ENCODE data around the gene TMEM178B.
"Not testable (repeated sequence)": the region's sequence is repeated elsewhere in the genome, so short reads cannot be mapped to it uniquely, and the experiment has no call there.

Gene TMEM178B

DNA sequence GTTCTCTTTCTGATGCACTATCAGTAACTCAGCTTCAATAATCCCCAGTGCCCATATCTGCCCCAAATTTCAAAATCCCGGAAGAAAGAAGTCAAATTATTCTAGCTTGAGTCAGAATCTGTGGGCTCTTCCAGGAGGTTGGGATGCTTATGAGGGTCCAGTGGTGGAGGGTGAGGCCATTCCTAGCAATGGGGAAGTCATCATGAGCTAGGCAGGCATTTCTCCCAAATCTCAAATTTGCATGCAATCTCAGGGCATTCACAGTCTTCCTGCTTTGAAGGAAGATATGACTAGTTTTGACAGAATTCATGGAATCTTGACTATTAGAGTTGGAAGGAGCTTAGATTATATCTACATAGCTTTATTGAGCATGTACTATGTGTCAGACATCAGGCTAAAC is 313.0 kb downstream of the TMEM178B start:
- DNase-seq (ENCODE audit: low read depth in 2 of 2): no peak

DNA sequence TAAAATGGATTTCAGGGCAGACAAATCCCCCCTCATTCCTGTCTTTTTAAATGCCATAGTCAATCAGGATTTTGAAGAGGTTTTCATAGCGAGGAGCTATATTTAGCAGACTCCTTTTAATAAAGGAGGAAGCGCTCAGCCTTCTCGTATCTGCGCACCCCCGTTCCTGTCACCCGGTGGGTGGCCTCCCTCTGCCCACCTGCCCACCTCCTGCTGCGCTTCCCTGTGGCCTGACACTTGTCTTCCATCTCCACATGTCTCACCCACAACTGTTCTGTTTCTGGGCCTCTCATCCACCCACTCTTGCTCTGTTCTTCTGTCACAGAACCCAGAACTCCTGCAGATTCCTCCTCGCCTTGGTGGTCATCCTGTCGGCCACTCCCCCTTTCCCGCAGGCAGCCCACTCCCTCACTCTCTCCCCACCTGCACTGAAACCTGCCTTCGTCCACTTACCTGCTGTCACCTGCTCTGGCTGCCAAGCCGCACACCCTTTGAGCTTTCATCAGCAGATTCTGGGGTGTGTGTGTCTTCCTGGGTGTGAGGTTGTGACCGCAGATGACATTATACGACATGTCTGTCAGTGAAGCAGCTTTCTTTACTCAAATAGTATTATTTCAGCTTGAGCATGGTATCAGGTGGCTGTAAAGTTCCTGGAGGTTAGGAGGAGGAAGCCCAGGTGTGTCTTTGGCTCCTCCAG is 313.8 kb downstream of the TMEM178B start:
- DNase-seq (ENCODE audit: low read depth in 2 of 2): no peak

DNA sequence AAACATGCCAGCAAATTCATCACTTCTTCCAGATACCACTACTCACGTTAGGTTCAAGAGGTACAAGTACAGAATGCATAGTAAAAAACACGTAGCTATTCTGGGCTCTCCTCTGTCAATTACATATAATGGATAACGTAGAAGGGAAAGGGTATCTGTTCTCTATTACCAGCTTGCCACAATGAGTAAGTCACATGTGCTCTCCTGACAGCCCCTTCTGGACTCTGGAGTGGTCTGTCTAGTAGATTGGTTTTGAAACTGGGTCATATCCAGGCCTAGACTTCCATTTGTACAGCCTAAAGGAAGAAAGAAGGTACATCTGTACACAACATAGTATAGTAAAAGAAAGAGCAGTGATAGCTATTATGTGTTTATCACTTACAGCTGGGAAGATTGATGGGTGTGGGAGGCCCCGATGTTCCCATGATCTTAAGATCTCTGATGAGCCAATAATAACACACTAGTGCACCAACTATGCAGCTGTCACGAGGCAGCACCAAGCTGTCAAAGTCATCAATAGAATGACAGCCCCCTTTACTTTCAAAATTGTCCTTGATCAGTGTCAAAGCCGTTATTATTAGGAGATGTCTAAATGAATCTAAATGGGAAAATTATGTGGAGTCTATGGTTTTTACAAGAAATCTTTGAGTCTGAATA is 315.4 kb downstream of the TMEM178B start:
- DNase-seq (ENCODE audit: low read depth in 2 of 2): no peak

DNA sequence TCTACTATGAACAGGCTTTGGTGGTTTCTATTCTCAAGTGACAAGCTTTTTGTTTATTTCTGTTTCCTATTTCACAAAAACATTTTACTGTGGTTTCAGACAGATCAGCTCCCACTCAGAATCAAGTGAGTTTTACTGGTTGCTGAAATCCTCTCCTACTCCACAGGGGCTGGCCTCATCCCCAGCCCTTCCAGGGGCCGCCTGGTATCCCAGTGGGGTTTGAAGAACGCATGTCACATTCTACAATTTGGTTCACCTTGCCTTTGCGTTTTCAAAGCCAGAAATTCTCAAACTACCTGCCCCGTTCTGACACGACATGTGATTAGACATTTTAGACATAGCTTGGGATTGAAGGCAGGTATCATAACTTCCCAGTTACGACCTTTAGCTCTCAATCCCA is 316.5 kb downstream of the TMEM178B start:
- no peak for DNase-seq (ENCODE audit: low read depth in 2 of 2)

DNA sequence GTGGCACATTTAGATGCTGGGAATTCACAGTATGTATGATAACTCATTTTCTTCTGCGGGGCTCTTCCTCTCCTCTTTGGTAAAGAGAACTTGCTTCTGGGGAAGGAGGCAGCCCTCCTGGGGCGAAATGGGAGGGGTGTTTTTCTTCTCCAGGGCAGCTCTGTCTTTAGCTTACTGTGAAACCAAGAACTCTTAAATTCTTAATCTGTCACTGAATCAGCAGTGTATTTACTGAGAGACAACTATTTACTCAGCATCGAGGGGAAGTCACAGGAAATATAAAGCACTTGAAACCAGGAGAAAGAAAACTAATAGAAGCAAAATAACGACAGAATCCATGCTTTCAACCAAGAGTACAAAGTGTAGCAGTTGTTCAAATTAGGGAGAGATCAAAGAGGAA is 319.2 kb downstream of the TMEM178B start:
- no peak for DNase-seq (ENCODE audit: low read depth in 2 of 2)

DNA sequence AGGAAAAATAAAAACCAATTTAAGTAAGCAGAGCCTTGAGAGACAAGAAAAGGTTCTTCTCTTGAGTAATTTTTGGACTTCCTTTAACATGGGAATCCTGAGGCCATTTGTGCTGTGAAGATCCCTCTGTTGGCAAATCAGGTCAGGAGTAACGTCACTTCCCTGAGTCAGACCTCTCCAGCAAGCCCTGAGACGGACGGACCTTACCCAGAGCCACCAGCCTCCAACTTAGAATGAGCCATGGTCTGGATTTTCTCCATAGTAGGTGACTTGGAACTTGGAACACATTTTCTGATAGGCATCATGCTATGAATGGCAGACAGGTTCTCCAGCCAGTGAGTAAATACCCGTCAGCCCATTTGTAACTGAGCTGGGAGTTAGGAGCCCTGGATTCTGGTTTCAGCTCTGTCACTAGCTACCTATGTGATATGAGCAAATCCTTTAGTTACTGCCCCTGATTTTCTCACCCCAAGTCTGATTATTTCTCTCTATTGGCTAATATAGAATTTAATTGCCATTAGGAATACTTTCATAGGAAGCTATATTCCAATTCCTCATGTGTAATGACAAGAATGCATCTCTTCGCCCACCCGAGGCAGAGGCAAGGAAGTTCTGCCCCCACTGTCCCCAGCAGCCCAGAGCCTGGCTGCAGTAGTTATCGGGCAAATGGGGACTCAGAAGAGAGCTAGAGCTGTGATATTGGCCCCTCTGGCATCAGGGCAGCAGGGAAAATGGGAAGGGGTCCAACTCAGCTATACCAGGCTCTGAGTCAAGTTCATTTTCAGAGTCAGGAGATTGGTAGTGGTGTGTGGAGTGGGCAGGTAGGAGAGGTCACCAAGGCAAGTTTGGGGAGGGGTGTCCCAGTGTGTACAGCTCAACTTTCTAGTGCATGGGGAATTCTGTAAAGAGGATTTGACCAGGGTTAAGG is 323.6 kb downstream of the TMEM178B start:
- DNase-seq (ENCODE audit: low read depth in 2 of 2): no peak

DNA sequence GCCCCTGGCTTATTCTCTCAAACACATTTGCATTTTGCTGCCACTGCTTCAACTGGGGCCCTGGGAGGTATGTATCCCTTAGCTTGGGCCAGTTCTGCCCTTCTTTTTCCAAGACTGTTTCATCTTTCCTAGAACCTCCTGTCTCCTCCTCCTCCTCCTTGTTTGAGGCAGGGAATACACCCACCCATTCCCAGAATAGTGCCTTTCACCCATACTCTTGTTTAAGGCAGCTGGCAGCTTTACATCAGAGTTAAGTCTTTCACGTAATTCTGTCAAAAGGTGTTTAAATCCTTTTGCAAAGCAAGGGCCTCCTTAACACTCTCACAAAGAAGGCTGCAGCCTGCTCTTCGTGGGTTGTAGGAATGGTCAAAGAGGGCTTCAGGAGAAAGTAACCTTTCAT is 326.5 kb downstream of the TMEM178B start:
- no peak for DNase-seq (ENCODE audit: low read depth in 2 of 2)

DNA sequence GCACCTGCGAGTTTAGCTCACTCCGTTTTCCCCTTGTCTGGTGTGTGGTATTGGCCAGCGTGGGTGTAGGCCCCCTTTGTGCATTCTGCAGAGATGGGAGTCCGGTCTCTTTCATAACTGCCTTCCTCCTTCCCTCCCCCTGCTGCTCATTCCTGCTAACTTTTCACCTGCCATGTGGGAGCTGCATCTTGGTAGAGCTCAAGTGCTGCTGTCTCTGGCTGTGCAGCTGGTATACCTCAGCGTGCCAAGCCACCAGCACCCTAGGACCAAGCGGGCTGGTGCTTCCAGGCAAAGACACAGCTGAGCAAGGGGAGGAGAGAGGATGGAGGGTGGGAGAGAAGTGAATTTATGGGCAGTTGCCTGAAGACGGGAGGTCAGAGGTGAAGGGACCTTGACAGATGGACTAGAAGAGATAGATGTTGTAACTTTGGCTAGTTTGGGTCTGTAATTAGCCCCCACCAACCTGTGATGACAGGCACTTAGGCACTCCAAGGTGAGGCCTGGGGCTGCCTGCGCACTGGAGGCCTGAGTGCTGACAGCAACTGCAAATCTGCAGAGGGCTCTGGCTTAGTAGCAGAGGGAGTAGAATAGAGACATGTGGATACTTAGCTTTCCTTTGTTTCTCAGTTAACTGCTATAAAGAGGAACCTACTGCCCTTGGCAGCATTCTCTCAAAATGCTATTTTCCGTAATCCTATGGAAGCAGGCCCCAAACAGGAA is 328.6 kb downstream of the TMEM178B start:
- DNase-seq (ENCODE audit: low read depth in 2 of 2): no peak

DNA sequence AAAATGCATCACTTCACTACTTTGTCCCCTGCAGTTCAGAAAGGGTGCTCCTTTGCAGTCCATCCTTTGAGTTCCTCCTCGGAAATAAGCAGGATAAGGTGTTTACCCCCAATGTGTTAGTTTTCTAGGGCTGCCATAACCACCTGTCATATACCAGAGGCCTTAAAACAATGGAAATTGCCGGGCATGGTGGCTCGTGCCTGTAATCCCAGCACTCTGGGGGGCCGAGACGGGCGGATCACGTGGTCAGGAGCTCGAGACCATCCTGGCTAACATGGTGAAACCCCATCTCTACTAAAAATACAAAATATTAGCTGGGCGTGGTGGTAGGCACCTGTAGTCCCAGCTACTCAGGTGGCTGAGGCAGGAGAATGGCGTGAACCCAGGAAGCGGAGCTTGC is 330.0 kb downstream of the TMEM178B start:
- not testable (repeated sequence) for DNase-seq (ENCODE audit: low read depth in 2 of 2)

DNA sequence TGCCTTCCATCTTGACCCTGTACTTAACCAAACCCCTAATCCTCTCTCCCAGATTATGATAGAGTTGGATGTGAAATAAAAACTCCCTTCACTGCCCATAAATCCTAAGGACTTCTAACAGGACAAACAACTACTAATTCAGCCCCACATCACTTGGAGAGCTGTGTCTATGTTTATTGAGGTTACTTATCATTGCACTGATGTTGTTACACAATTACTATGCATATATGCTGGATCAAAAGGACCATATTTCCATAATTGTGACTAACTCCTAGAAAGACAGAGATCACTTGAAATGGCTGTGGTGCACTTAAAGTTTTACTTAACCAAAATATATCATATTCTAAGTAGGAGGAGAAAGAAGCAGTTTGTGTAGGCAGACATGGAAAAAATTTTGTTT is 332.5 kb downstream of the TMEM178B start:
- no peak for DNase-seq (ENCODE audit: low read depth in 2 of 2)

DNA sequence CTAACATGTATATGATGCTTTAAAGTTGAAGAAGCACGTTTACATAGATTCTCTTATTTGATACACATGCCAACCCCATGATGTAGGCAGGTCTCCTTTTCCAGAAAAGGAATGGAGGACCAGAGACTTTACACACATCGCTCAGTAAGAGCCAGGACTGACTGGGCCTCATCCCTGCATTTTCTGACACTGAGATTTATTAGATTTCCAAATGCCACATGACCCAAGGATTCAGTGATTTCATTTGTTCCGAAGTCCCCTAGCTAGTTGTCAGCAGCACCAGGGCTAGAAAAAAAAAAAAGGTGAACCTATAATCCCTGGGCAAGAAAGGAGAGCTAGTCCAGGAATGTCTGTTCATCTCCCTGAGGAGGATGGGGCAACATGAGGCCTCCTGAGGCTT is 334.0 kb downstream of the TMEM178B start:
- no peak for DNase-seq (ENCODE audit: low read depth in 2 of 2)

DNA sequence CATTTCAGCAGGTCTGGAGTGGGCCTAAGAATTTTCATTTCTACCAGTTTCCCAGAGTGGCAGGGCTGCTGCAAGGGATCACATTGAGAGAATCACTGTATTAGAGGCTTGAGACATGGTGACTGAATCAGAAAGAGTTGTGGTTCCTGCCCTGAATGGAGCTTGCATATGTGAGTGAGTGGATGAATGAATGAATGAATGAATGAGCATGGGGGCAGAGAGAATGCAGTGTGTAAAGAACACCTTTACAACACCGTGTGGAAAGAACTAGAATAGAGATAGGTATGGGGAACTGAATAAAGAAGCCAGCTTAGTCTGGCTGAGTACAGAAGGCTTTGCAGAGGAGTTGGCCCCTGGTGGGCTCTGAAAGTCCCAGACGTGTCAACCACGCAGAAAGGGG is 334.6 kb downstream of the TMEM178B start:
- no peak for DNase-seq (ENCODE audit: low read depth in 2 of 2)

DNA sequence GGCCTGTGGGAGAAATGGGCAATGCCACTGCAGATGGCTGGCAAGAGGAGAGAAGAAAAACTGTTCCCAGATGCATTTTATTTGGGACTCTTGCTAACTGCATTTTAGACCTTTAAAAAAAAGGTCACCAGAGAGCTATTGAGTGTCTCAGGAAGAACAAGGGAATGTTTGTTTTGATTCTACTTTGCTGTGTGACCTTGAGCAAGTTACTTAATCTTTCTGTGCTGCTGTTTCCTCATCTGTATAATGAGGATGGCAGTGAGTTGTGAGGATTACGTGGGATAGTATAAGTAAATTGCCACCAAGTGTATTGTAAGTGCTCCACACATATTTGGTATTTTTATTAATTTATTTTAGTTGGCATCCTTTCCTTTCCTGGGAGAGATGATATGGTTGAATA is 335.4 kb downstream of the TMEM178B start:
- DNase-seq (ENCODE audit: low read depth in 2 of 2): no peak

DNA sequence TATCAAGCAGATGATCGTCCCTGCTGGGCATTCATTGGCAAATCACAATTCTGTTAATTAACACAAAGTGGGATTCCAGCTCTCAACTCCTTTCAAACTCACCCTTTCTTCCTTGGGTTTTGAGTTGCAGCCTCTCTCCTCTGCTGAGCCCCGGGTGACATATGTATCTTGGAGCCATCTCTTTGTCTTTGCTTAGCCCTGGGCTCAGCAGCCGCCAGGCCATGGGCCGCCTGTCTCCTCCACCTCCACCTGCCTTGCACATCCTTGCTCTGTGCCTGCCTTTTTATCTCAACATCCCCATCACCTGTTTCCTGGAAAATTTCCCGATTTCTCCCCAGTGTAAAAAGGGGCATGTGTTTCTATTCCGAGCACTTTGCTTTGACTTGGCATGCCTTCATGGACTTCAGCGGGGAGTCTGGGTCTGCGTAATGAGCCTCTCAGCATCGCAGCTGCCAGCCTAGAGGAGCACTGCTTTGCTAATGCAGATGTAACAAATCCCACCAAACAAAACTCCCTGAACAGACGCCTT is 336.0 kb downstream of the TMEM178B start:
- no peak for DNase-seq (ENCODE audit: low read depth in 2 of 2)

DNA sequence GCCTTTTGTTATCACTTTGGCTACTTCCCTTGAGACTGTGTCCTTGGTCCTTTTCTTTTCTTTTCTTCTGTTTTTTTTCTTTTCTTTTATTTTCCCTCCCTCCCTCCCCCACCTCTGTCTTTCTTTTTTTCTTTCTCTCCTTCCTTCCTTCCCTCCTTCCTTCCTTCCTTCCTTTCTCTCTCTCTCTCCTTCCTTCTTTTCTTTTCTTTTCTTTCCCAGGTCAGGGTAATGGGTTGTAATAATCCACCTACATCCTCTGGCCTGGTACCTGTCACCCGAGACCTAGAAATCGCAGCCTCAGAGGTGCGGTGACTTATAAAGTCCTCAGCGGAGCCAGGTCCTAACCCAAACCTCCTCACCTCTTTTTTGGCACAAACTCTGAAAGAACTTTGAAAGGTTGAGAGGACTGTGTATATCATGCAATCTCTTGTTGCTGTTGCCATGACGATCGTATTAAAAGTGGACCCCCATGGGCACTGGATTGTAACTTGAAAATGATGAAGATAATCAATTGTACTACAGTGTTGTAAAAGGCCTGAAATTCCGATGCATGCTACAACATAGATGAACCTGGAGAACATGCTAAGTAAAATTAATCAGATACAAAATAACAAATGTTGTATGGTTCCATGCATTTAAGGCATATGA is 336.6 kb downstream of the TMEM178B start:
- no peak for DNase-seq (ENCODE audit: low read depth in 2 of 2)

DNA sequence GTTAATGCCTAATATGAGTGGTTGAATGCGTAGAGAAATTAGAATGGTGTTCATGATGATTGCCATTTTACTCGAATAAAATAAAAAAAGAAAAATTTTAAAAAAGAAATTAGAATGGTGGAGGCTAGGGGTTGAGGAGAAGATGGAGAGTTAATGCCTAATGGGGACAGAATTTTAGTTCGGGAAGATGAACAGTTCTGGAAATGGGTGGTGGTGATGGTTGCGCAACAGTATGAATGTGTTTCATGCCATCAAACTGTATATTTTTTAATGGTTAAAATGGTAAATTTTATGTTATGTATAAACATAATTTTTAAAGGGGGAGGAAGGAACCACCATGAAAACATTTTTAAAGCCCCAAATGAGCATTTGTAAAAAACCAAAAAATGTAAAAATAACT is 337.3 kb downstream of the TMEM178B start:
- no peak for DNase-seq (ENCODE audit: low read depth in 2 of 2)

DNA sequence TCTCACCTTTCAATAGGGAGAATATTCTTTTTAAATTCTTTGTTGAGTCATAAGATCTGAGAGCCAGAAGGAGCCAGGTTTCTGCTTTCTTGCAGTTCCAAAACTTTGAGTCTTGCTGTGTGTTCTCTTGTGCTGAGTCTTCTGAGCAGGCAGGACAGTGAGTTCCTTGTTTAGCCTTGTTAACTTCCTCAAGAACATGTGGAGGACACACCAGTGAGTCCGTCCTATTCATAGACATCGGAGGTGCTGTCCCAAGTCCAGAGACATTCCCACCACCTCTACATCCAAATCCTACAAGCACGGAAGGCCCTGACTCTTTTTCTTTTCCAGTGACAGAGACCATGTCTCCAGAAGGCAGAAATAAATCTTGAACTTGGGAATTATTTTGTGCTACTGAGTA is 342.1 kb downstream of the TMEM178B start:
- DNase-seq (ENCODE audit: low read depth in 2 of 2): no peak

DNA sequence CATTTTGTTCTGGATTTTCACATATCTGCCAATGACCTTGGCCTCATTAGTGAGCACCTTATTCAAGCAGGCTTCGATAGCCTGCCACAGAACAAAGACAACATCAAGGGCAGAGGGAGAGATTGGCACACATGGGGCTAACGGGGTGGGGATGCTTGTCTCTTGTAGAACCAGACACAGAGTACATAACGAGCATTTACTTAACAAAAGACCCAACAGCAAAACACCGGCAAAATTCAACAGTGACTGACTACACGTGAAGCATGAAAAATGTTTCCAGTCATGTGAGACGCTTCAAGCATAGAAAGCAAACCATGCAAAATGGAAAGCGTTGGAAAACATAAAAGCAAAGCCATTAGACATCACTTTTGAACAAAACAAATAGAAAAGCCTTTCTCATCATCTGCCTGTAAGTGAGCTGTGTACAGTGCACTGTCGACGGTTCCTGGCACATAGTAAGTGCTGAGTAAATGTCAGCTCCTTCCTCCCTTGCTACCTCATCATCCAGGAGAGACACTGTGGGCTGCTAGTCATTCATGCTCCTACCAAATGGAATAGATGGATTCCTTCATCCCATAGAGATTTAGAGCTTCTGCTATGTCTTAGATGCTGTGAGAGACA is 342.9 kb downstream of the TMEM178B start:
- DNase-seq (ENCODE audit: low read depth in 2 of 2): no peak

DNA sequence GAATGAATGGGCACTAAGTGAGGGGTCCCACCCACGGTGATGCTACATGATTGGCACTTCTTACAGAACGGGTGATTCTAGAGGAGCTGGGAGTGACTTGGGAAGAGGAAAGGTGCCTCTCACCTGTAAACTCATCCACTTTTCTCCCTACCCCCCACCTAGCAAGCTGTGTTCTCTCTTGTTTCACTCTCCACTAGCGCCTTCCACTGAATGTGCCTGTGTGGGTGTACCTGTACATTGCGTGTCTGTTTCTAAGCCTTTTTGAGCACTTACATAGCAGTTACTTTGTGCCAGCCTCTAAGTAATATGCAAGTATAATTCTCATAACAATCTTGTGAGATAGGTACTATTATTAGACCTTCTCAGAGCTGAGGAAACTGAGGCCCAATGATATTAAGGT is 343.6 kb downstream of the TMEM178B start:
- DNase-seq (ENCODE audit: low read depth in 2 of 2): no peak

DNA sequence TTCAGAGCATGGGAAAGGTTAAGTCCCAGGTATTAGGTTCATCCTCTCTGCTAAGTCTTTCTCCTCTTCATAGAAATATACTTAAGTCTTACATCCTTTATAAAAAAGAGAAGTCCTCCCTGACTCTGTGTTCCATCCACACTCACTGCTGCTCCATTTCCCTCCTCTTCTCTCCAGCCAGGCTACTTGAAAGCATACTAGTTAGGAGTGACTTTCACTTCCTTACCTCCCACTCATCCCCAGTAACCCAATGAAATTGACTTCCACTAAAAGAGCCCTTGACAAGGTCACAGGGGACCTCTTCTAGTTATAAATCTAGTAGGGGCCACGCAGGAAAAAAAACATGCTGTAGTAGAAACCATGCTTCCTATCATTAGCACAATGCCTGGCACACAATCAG is 344.2 kb downstream of the TMEM178B start:
- DNase-seq (ENCODE audit: low read depth in 2 of 2): no peak

DNA sequence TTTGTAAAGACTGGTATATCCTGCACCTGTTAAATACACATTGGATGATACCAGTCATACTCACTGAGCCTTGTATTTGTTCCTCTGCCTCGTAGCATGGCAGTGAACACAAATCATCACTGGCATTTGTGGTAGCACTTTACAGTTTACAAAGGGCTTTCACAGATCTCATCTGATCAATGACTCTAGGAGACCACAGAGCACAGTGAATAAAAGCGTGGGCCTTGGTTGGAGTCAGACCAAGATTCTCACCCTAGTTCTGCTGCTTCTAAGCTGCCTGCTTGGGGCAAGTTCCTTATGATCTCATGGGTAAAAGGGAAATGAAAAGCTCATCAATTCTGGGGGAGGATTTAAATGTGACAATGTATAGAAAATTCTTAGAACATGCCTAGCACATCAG is 347.4 kb downstream of the TMEM178B start:
- DNase-seq (ENCODE audit: low read depth in 2 of 2): no peak
